Lung (tissue), 12 donors: Measurements from ENCODE around the gene CHRNA3. TPM values are rescaled to one million over a fixed set of nuclear protein-coding genes. Genes with fewer than 3 reads are reported as not detected.

ENCODE experiments used
- ATAC-seq: fragments of 200-7000 bp; cut with Tn5 transposase; one replicate; pipeline ENCODE4 v1.9.1; 2020; ENCODE audit warnings: moderate number of reproducible peaks; ENCODE audit not compliant: insufficient read depth, low FRiP score
- DNase-seq, 3 donors: peaks; one replicate each; pipeline ENCODE4 v3.0.0-alpha.2; 2013 to 2017
- H3K27ac ChIP-seq, 2 donors: one replicate each; pipeline ENCODE4 v1.5.1; 2013; ENCODE audit warnings: mild to moderate bottlenecking in 2 of 2, moderate library complexity in 2 of 2, control low read depth in 1 of 2, inconsistent platforms in 1 of 2, low read depth in 1 of 2, low read length in 1 of 2
- H3K27me3 ChIP-seq, 3 donors: one replicate each; pipeline ENCODE4 v1.5.1; 2013; ENCODE audit warnings: low read length in 2 of 3; ENCODE audit not compliant: control insufficient read depth in 3 of 3, insufficient read depth in 3 of 3
- H3K36me3 ChIP-seq, 4 donors: one replicate each; pipeline ENCODE4 v1.5.1; 2013; ENCODE audit warnings: low read length in 4 of 4, mild to moderate bottlenecking in 1 of 4, moderate library complexity in 1 of 4; ENCODE audit not compliant: control insufficient read depth in 4 of 4, insufficient read depth in 4 of 4
- H3K4me1 ChIP-seq, 5 donors: one replicate each; pipeline ENCODE4 v1.5.1; 2013; ENCODE audit warnings: low read length in 5 of 5, mild to moderate bottlenecking in 2 of 5, moderate library complexity in 1 of 5; ENCODE audit not compliant: control insufficient read depth in 5 of 5, insufficient read depth in 5 of 5
- H3K4me3 ChIP-seq: one replicate; pipeline ENCODE4 v1.5.1; 2013; ENCODE audit warnings: mild to moderate bottlenecking, control low read depth, moderate library complexity
- H3K9ac ChIP-seq, 2 donors: one replicate each; pipeline ENCODE4 v1.5.1; 2013; ENCODE audit warnings: low read length in 2 of 2, control low read depth in 1 of 2; ENCODE audit not compliant: insufficient read depth in 1 of 2
- H3K9me3 ChIP-seq, 4 donors: one replicate each; pipeline ENCODE4 v1.5.1; 2013; ENCODE audit warnings: low read length in 3 of 4, mild to moderate bottlenecking in 1 of 4, moderate library complexity in 1 of 4; ENCODE audit not compliant: control insufficient read depth in 4 of 4, insufficient read depth in 3 of 4
- CTCF ChIP-seq: IDR thresholded peaks from 2 replicates; pipeline ENCODE4 v1.5.1; 2012; ENCODE audit warnings: mild to moderate bottlenecking; ENCODE audit errors: control extremely low read depth, extremely low read depth
- WGBS, 2 donors: extraction: QIAGEN DNeasy Blood & Tissue Kit; methylation state at CpG; one replicate each; pipeline ENCODE4 v1.1.7; 2013; 5-methylcytosine and 5-hydroxymethylcytosine counted together
- polyA plus RNA-seq, 2 donors: library from polyadenylated mRNA; stranded (reverse); fragments of 200-250 nt; gene quantifications; one replicate each; pipeline ENCODE4 v1.2.1, GENCODE V29; 2013
- total RNA-seq, 2 donors: library from RNA; depleted of rRNA in 1 of 2; stranded (reverse); fragments of >200 nt in 1 of 2; gene quantifications; one replicate each; pipeline ENCODE4 v1.2.1, GENCODE V29; 2014 to 2021
- donor health status: control.
- donor health status: control.
- donor health status: Bipolar disorder and iron deficiency.
- donor health status: healthy.
- donor health status: DM: yes; HTN: yes; CAD: no.

CHRNA3 gene
- total and polyA plus RNA-seq, 4 donors, result 0.03 to 0.06 TPM; not detected in 2

- DNase-seq (no peak), ATAC-seq (no peak)
- H3K4me1 ChIP-seq, result peaks cover 0 to 7% (median 0%) of the 10 kb centered on the region in 5 donors
- no peak overlapping the region for H3K4me3 ChIP-seq
- no peaks in the 10 kb centered on the region for H3K9me3 ChIP-seq
- no peak for TF ChIP-seq CTCF
- WGBS, 2 donors, result 72 to 78% methylated on average over 10 of the region's 10 CpGs
- H3K27me3 ChIP-seq, result peaks cover 22 to 50% (median 41%) of the 10 kb centered on the region in 3 donors
- no peak overlapping the region for H3K9ac ChIP-seq
- H3K36me3 ChIP-seq, result no peaks in the 10 kb centered on the region
- no peak overlapping the region for H3K27ac ChIP-seq
Measured at GRCh38 chr15:78621810-78622402, 1.1 kb upstream of the CHRNA3 start.

- H3K27ac ChIP-seq, result no peak overlapping the region
- H3K27me3 ChIP-seq, result peaks cover 22 to 50% (median 41%) of the 10 kb centered on the region in 3 donors
- ATAC-seq (no peak), DNase-seq (peak in 1 of 3 donors; percentile 14)
- no peak overlapping the region for H3K4me3 ChIP-seq
- no peak overlapping the region for H3K9ac ChIP-seq
- no peaks in the 10 kb centered on the region for H3K36me3 ChIP-seq
- 0 to 2% methylated on average over 31 to 41 of the region's 41 CpGs for WGBS, 2 donors
- H3K4me1 ChIP-seq, result peaks cover 0 to 7% (median 0%) of the 10 kb centered on the region in 5 donors
- H3K9me3 ChIP-seq, result no peaks in the 10 kb centered on the region
- no peak for TF ChIP-seq CTCF
Measured at GRCh38 chr15:78620021-78620526, 722 bp downstream of the CHRNA3 start.

GRCh38 chr15:78619022-78619950, 1.5 kb downstream of the CHRNA3 start:
- no peak overlapping the region for H3K9ac ChIP-seq
- no peaks in the 10 kb centered on the region for H3K36me3 ChIP-seq
- no peak for TF ChIP-seq CTCF
- ATAC-seq, result no peak
- H3K27ac ChIP-seq, result no peak overlapping the region
- WGBS, 2 donors, result 50 to 52% methylated on average over 20 of the region's 20 CpGs
- DNase-seq, result no peak
- peaks cover 0 to 7% (median 0%) of the 10 kb centered on the region in 5 donors for H3K4me1 ChIP-seq
- H3K27me3 ChIP-seq, result peaks cover 22 to 50% (median 41%) of the 10 kb centered on the region in 3 donors
- H3K9me3 ChIP-seq, result no peaks in the 10 kb centered on the region
- H3K4me3 ChIP-seq, result no peak overlapping the region
